Astrocyte (in vitro differentiated cells and primary cell): ENCODE measurements around the gene DLG1.

Experiments used
- EZH2 ChIP-seq: IDR thresholded peaks from 2 replicates; pipeline ENCODE4 v1.6.1; 2012; ENCODE audit warnings: mild to moderate bottlenecking, low read length, inconsistent platforms; ENCODE audit not compliant: insufficient read depth
- TF ChIP-seq, protein P1 (sequence below): IDR thresholded peaks from 2 replicates; pipeline ENCODE4 v1.5.1; 2011; ENCODE audit warnings: low read depth, mild to moderate bottlenecking, inconsistent platforms, low read length, moderate library complexity; ENCODE audit not compliant: insufficient read depth

DNA sequence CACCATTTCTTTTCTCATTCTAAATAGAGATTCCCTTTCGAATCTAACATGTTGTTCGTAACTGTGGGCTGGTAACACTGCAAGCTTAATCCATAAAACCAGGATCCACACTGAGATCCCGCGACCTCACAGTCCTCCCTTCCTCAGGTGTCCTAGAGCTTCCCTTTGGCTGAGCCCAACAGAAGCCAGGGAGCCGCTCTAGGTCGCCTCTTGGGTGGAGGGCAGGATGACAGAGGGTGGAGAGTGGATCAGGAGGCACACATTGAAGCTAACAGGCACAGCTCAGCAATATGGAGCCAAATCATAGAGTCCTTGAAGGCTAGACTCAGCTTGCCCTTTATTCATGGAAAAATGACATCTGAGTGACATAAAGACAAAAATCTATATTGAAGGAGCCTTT is 44.7 kb upstream of the DLG1 start:
- TF ChIP-seq EZH2, result no peak
- TF ChIP-seq, protein P1, sequence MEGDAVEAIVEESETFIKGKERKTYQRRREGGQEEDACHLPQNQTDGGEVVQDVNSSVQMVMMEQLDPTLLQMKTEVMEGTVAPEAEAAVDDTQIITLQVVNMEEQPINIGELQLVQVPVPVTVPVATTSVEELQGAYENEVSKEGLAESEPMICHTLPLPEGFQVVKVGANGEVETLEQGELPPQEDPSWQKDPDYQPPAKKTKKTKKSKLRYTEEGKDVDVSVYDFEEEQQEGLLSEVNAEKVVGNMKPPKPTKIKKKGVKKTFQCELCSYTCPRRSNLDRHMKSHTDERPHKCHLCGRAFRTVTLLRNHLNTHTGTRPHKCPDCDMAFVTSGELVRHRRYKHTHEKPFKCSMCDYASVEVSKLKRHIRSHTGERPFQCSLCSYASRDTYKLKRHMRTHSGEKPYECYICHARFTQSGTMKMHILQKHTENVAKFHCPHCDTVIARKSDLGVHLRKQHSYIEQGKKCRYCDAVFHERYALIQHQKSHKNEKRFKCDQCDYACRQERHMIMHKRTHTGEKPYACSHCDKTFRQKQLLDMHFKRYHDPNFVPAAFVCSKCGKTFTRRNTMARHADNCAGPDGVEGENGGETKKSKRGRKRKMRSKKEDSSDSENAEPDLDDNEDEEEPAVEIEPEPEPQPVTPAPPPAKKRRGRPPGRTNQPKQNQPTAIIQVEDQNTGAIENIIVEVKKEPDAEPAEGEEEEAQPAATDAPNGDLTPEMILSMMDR, result no peak
